H9 (cell line): ENCODE measurements around the gene TUSC7. TPM values are rescaled to one million over a fixed set of nuclear protein-coding genes. Genes with fewer than 3 reads are reported as not detected.

Experiments
- DNase-seq: peaks from one replicate; pipeline ENCODE4 v3.0.0-alpha.2; 2017
- H2AFZ ChIP-seq: one replicate; pipeline ENCODE4 v1.6.1; 2013; ENCODE audit warnings: mild to moderate bottlenecking, low read length, control low read depth, moderate library complexity
- H2AK5ac ChIP-seq: 2 replicates; pipeline ENCODE4 v1.6.1; 2013; ENCODE audit warnings: low read length, control low read depth, mixed read lengths; ENCODE audit not compliant: insufficient read length
- H2BK120ac ChIP-seq: one replicate; pipeline ENCODE4 v1.6.1; 2013; ENCODE audit warnings: low read depth, mild to moderate bottlenecking, low read length, control low read depth, inconsistent platforms; ENCODE audit not compliant: poor library complexity, severe bottlenecking
- H2BK12ac ChIP-seq: 2 replicates; pipeline ENCODE4 v1.6.1; 2013; ENCODE audit warnings: low read length, control low read depth, mixed read lengths, low read depth; ENCODE audit not compliant: insufficient read length
- H2BK15ac ChIP-seq: 2 replicates; pipeline ENCODE4 v1.6.1; 2013; ENCODE audit warnings: low read depth, low read length, control low read depth
- H2BK20ac ChIP-seq: one replicate; pipeline ENCODE4 v1.6.1; 2013; ENCODE audit warnings: low read depth, mild to moderate bottlenecking, low read length, control low read depth, inconsistent platforms; ENCODE audit not compliant: poor library complexity, severe bottlenecking
- H2BK5ac ChIP-seq: 2 replicates; pipeline ENCODE4 v1.6.1; 2013; ENCODE audit warnings: low read length, control low read depth, mixed read lengths; ENCODE audit not compliant: insufficient read length
- H3K14ac ChIP-seq: 2 replicates; pipeline ENCODE4 v1.6.1; 2013; ENCODE audit warnings: low read length, control low read depth; ENCODE audit not compliant: insufficient read depth
- H3K18ac ChIP-seq: 2 replicates; pipeline ENCODE4 v1.6.1; 2013; ENCODE audit warnings: low read depth, mild to moderate bottlenecking, mixed read lengths, low read length, control low read depth; ENCODE audit not compliant: insufficient read length
- H3K23ac ChIP-seq: 2 replicates; pipeline ENCODE4 v1.6.1; 2013; ENCODE audit warnings: low read length, control low read depth, mixed read lengths, low read depth; ENCODE audit not compliant: insufficient read length
- H3K23me2 ChIP-seq: 2 replicates; pipeline ENCODE4 v1.6.1; 2013; ENCODE audit warnings: low read depth, mild to moderate bottlenecking, mixed read lengths, low read length, control low read depth; ENCODE audit not compliant: insufficient read length, poor library complexity, severe bottlenecking
- H3K27ac ChIP-seq: 2 replicates; pipeline ENCODE4 v1.5.1; 2013; ENCODE audit warnings: low read length, control low read depth, mixed read lengths, low read depth; ENCODE audit not compliant: insufficient read length
- H3K27me3 ChIP-seq: 2 replicates; pipeline ENCODE4 v1.6.1; 2013; ENCODE audit warnings: low read length, control low read depth, inconsistent platforms; ENCODE audit not compliant: insufficient read depth
- H3K4ac ChIP-seq: 2 replicates; pipeline ENCODE4 v1.6.1; 2013; ENCODE audit warnings: low read depth, mild to moderate bottlenecking, control low read depth, inconsistent platforms, low read length, moderate library complexity
- H3K4me1 ChIP-seq: 2 replicates; pipeline ENCODE4 v1.6.1; 2013; ENCODE audit warnings: low read length, control low read depth, inconsistent platforms; ENCODE audit not compliant: insufficient read depth
- H3K4me2 ChIP-seq: 2 replicates; pipeline ENCODE4 v1.6.1; 2013; ENCODE audit warnings: low read length, control low read depth, mixed read lengths; ENCODE audit not compliant: insufficient read length, insufficient read depth
- H3K56ac ChIP-seq: 2 replicates; pipeline ENCODE4 v1.6.1; 2013; ENCODE audit warnings: low read depth, mild to moderate bottlenecking, mixed read lengths, low read length, control low read depth; ENCODE audit not compliant: insufficient read length
- H3K79me1 ChIP-seq: 2 replicates; pipeline ENCODE4 v1.6.1; 2013; ENCODE audit warnings: low read depth, mild to moderate bottlenecking, moderate library complexity, low read length, control low read depth, inconsistent platforms; ENCODE audit not compliant: insufficient read depth, poor library complexity, severe bottlenecking
- H3K79me2 ChIP-seq: 2 replicates; pipeline ENCODE4 v1.6.1; 2013; ENCODE audit warnings: low read length, control low read depth, inconsistent platforms; ENCODE audit not compliant: insufficient read depth
- H3K9ac ChIP-seq: 2 replicates; pipeline ENCODE4 v1.6.1; 2013; ENCODE audit warnings: low read length, control low read depth, mixed read lengths; ENCODE audit not compliant: insufficient read length; ENCODE audit errors: extremely low read depth
- H3K9me3 ChIP-seq: one replicate; pipeline ENCODE4 v1.6.1; 2013; ENCODE audit warnings: low read depth, low read length, inconsistent platforms; ENCODE audit not compliant: control insufficient read depth
- H3T11ph ChIP-seq: one replicate; pipeline ENCODE4 v1.6.1; 2013; ENCODE audit warnings: mild to moderate bottlenecking, low read length, control low read depth, inconsistent platforms
- H4K20me1 ChIP-seq: one replicate; pipeline ENCODE4 v1.6.1; 2013; ENCODE audit not compliant: control insufficient read depth, insufficient read length, insufficient read depth
- H4K5ac ChIP-seq: 2 replicates; pipeline ENCODE4 v1.6.1; 2013; ENCODE audit warnings: low read depth, mild to moderate bottlenecking, mixed read lengths, low read length, control low read depth; ENCODE audit not compliant: insufficient read length
- H4K8ac ChIP-seq: replicated peaks from 2 replicates; pipeline ENCODE4 v1.6.1; 2013; ENCODE audit warnings: low read length, control low read depth, mixed read lengths, low read depth; ENCODE audit not compliant: insufficient read length
- H4K91ac ChIP-seq: 2 replicates; pipeline ENCODE4 v1.6.1; 2013; ENCODE audit warnings: low read depth, mild to moderate bottlenecking, moderate library complexity, mixed read lengths, low read length, control low read depth; ENCODE audit not compliant: insufficient read length
- H3K27ac Mint-ChIP-seq, 3 experiments: 2 replicates in 2 of 3; 3 replicates in 1 of 3; pipeline ENCODE4 v1.8.0; 2020 to 2021; ENCODE audit warnings: mixed read lengths in 3 of 3, mild to moderate bottlenecking in 1 of 3, moderate library complexity in 1 of 3
- H3K27me3 Mint-ChIP-seq: 2 replicates; pipeline ENCODE4 v1.8.0; 2021; ENCODE audit warnings: low read depth, mild to moderate bottlenecking, moderate library complexity, mixed read lengths
- H3K36me3 Mint-ChIP-seq, 3 experiments: 2 replicates in 2 of 3; 3 replicates in 1 of 3; pipeline ENCODE4 v1.8.0; 2020 to 2021; ENCODE audit warnings: low read depth in 3 of 3, mixed read lengths in 3 of 3; ENCODE audit not compliant: insufficient read depth in 1 of 3
- H3K4me1 Mint-ChIP-seq, 2 experiments: 2 replicates each; pipeline ENCODE4 v1.8.0; 2020; ENCODE audit warnings: mixed read lengths in 2 of 2
- H3K4me3 Mint-ChIP-seq, 2 experiments: 2 replicates in 1 of 2; 3 replicates in 1 of 2; pipeline ENCODE4 v1.8.0; 2020 to 2021; ENCODE audit warnings: mild to moderate bottlenecking in 2 of 2, mixed read lengths in 2 of 2, moderate library complexity in 1 of 2
- H3K9me3 Mint-ChIP-seq, 2 experiments: 2 replicates in 1 of 2; 3 replicates in 1 of 2; pipeline ENCODE4 v1.8.0; 2020; ENCODE audit warnings: mild to moderate bottlenecking in 2 of 2, mixed read lengths in 2 of 2, moderate library complexity in 1 of 2
- CTCF ChIP-seq: fragments of 200-600 bp; sonication (generic); conservative IDR thresholded peaks from 3 replicates; pipeline ENCODE4 v1.8.0; 2021; ENCODE audit warnings: antibody characterized with exemption, mild to moderate bottlenecking
- WGBS: extraction: QIAGEN DNeasy Blood & Tissue Kit; methylation state at CpG from one replicate; pipeline ENCODE4 v1.1.7; 2013; ENCODE audit warnings: missing lambda C conversion rate, low lambda C conversion rate, mixed read lengths; ENCODE audit not compliant: insufficient read length; ENCODE audit errors: extremely low coverage; 5-methylcytosine and 5-hydroxymethylcytosine counted together
- total RNA-seq: library from RNA; stranded (reverse); gene quantifications from 2 replicates; pipeline ENCODE4 v1.2.1, GENCODE V29; 2021

TUSC7 gene
- total RNA-seq, 1 experiment from 2014 or later, result not detected

DNA sequence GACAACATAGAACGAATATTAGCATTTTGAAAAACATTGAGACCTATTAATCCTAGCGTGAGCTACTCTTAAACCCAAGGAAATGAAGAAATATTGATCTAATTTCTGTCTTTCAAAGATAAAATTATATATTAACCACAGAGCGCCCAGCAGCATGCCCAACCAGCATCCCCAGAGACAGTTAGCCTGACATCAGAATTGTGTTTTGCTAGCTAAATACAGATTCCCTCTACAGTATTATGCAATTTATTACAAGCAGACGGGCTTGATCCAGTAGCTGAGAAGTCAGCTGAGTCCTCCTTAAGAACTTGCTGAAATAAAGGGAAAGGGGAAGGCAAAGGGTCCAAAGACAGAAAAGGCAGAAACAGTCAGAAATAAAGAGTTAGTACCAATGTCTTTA, 7.2 kb upstream of the TUSC7 start:
- Histone ChIP-seq H3K27ac (no peak overlapping the region), H3K27me3 (no peaks in the 10 kb centered on the region), H3K4ac (no peak overlapping the region), H2BK5ac (no peak overlapping the region), H3K4me1 (0 out of 2 replicates have a peak, but pooled peaks cover 4% of the 10 kb centered on the region), H3K9me3 (no peaks in the 10 kb centered on the region), H3K14ac (no peak overlapping the region), H4K20me1 (no peaks in the 10 kb centered on the region), H2BK12ac (no peak overlapping the region), H3K79me1 (no peaks in the 10 kb centered on the region), H2BK120ac (no peak overlapping the region), H2BK15ac (no peak overlapping the region), H2AK5ac (no peak overlapping the region), H4K91ac (no peak overlapping the region), H4K8ac (no peak overlapping the region), H2AFZ (no peak overlapping the region), H3K9ac (no peak overlapping the region), H3K56ac (no peak overlapping the region), H3K23me2 (no peaks in the 10 kb centered on the region), H2BK20ac (no peak overlapping the region), H3K4me2 (no peak overlapping the region), H3K79me2 (no peaks in the 10 kb centered on the region), H4K5ac (no peak overlapping the region), H3K23ac (no peak overlapping the region), H3K18ac (no peak overlapping the region), H3T11ph (no peak overlapping the region)
- Mint-ChIP-seq H3K4me3 (no peak overlapping the region), H3K4me1 (no peaks in the 10 kb centered on the region; a peak in 3 of 4 replicates), H3K36me3 (no peaks in the 10 kb centered on the region), H3K9me3 (no peaks in the 10 kb centered on the region; a peak in 1 of 5 replicates), H3K27me3 (no peaks in the 10 kb centered on the region; the same call in 1 of the 2 replicates), H3K27ac (no peak overlapping the region)
- DNase-seq, result no peak
- no CpG with 5 or more reads among the region's 4 CpGs for WGBS
- no peak for TF ChIP-seq CTCF
